Transverse colon (tissue), 3 donors: ENCODE data around the gene MPRIP.
"Not testable (repeated sequence)": the region's sequence is repeated elsewhere in the genome, so short reads cannot be mapped to it uniquely, and the experiment has no call there.

Experiments
- CTCF ChIP-seq, 5 experiments: fragments of 200-600 bp in 3 of 5; fragments of 450-650 bp in 2 of 5; sonication (generic) in 3 of 5; IDR thresholded peaks; 1 replicate in 2 of 5; 2 replicates in 3 of 5; pipeline ENCODE4 v1.5.1; 2016 to 2017; ENCODE audit warnings: antibody characterized with exemption in 5 of 5, inconsistent platforms in 3 of 5, mild to moderate bottlenecking in 2 of 5, moderate library complexity in 1 of 5
- POLR2A ChIP-seq: fragments of 450-650 bp; IDR thresholded peaks from one replicate; pipeline ENCODE4 v1.6.1; 2016; ENCODE audit warnings: antibody characterized with exemption, mild to moderate bottlenecking, moderate library complexity

DNA sequence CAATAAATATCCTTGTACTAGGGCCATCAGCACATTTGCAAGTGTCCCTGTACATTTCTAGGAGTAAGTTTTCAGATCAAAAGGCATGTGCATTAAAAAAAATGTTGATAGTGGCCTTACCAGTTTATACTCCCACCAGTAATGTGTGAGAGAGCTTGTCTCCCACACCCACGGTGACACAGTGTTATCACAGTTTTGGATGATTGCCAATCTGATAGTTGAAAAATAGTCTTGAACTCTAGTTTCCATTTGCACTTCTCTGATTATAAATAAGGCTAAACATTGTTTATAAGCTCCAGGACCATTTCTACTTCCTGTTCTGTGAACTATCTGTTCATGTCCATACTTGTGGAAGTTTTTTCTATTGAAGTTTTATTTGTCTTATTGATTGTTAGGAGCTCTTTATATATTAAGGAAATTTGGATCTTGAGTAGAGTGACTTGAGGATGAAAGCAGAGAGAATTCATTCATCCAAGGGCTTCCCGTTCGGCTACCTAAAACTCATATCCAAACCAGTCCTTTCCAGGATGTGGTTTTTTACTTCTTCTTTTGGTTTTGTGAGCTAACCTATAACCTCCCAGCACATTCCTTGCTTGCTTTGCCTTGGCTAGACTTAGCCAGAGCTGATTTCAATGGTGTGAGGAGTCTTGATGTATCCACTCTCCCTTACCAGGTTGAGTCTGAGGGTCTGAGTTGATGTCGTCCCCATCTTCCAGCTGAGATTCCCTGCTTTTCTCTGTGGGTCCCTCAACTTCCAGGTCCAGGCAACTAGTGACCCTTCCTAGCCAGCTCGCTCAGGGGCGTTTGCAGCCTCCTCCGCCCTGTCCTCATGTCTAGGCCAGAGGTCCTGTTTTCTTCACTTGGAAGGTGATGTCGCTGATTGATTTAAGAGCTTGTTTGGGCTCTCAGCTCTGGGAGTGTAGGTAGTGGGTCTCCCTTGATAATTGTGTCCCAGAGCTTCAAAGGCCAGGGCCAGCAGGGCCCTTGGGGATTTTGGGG, 25.8 kb upstream of the MPRIP start:
- TF ChIP-seq POLR2A; CTCF (IDR thresholded peaks at IDR 0.05): not testable (repeated sequence)
